Measurements from ENCODE around the gene EHBP1L1.
"Not testable (repeated sequence)": the region's sequence is repeated elsewhere in the genome, so short reads cannot be mapped to it uniquely, and the experiment has no call there.

EHBP1L1 gene

DNA sequence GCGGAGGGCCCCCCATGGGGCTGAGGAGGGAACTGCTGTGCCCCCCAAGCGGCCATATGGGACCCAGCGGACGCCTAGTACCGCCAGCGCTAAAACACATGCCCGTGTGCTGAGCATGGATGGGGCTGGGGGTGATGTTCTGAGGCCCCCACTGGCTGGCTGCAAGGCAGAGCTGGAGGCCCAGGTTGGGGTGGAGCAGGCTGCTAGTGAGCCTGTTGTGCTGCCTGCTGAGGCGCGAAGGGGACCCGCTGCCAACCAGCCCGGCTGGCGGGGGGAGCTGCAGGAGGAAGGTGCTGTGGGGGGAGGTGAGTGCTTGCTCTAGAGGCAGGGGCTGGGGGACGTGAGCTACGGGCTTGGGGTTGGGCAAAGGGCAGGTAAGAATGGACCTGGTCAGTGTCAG, 42.9 kb downstream of the EHBP1L1 start:
- no peak for DNase-seq

DNA sequence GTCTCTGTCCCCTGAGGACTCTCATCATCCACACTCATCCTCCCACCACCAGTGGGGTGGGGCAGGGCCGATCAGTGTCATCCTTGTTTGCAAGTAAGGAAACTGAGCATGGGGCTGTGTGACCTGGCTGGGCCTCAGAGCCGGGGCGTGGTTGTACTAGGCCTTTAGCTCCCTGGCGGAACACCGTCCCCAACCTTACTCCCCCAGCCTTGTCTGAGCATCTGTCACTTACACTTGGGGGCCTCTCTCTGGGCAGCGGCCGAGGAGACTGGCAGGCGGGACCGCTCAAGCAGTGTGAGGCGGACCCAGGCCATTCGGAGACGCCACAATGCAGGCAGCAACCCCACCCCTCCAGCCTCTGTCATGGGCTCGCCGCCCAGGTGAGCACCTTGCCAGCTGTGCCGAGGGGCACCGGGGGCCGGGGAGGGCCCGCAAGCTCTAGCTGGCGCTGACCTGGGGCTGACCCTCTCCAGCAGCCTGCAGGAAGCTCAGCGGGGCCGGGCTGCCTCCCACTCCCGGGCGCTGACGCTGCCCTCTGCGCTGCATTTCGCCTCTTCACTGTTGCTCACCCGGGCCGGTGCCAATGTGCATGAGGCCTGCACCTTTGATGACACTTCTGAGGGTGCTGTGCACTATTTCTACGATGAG, 43.6 kb downstream of the EHBP1L1 start:
- DNase-seq, result no peak

DNA sequence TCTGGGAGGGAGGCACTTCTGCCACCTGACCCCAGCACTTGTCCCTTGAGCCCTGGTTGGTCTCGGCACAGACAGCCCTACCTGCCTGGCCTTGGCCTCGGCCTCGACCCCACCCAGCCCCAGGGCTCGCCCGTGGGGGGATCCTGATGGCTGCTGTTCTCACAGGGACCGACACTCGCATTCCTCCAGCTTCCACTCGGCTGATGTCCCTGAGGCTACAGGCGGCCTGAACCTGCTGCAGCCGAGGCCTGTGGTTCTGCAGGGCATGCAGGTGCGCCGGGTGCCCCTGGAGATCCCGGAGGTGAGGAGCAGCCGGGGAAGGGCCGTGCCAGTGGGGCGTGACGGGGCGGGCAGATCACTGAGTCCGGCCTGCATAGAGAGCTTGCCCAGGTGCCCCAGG, 44.8 kb downstream of the EHBP1L1 start:
- DNase-seq, result no peak

GRCh38 chr11:65621460-65621859, 45.6 kb downstream of the EHBP1L1 start:
- no peak for DNase-seq

DNA sequence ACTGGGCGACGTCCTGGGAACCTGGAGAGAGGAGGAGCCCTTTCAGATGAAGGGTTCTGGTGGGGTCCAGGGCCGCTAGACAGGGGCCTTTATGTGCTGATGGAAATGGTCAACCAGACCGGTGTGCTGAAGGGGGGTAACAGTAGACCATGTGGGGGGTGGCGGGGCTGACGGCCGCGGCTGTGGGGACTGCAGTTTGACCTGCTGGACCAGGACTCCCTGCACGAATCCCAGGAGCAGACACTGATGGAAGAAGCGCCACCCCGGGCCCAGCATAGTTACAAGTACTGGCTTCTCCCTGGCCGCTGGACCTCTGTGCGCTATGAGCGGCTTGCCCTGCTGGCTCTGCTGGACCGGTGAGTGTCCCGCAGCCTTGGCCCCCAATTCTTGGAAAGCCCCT, 46.2 kb downstream of the EHBP1L1 start:
- no peak for DNase-seq

GRCh38 chr11:65623177-65623576, 47.3 kb downstream of the EHBP1L1 start:
- DNase-seq, result no peak

DNA sequence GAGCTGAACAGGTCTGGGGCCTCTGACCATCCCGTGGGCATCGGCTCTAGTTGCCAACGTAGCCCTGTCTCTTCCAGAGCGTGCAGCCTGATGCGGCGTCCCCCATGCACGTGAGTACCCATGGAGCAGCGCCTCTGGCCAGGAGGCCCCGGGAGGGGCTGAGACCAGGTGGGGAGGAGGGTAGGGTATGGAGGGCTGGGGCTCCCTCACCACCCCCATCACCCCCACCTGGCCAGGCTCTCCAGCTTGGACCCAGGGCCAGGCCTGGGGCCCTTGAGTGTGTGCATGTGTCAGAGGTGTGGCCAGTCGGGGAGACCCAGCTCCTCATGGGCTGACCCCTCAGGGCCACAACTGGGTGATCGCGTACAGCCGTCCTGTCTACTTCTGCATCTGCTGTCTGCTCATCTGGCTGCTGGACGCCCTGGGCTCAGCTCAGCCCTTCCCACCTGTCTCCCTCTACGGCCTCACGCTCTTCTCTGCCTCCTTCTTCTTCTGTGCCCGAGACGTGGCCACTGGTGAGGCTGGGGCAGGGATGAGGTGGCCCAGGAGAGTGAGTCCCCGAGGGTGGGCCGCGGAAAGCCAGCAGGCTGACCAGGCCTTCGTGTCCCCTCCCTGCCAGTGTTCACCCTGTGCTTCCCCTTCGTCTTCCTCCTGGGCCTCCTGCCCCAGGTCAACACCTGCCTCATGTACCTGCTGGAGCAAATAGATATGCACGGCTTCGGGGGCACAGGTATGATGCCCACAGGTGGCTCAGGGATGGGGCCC, 48.2 kb downstream of the EHBP1L1 start:
- DNase-seq, result no peak

DNA sequence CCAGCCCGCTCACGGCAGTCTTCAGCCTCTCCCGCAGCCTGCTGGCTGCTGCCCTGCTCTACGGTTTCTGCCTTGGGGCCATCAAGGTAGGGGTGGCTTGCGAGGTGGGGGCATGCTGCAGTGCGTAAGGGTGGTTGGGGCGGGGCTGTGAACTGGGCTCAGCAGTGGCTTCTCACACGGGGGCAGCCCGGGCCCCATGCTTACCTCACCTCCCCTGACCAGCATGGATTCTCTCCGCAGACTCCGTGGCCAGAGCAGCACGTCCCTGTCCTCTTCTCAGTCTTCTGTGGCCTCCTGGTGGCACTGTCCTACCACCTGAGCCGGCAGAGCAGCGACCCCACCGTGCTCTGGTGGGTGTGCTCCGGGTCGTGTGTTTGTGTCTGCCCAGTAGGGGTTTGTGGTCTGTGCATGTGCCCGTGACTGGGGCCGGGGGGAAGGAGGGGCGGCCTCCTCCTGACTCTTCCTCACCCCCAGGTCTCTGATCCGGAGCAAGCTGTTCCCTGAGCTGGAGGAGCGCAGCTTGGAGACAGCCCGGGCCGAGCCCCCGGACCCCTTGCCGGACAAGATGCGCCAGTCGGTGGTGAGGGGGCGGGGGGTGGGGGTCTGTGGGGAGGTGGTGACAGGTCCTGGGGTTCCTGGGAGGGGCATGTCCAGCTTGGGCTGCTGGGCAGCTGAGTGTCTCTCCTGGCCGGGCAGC, 49.2 kb downstream of the EHBP1L1 start:
- DNase-seq, result no peak

DNA sequence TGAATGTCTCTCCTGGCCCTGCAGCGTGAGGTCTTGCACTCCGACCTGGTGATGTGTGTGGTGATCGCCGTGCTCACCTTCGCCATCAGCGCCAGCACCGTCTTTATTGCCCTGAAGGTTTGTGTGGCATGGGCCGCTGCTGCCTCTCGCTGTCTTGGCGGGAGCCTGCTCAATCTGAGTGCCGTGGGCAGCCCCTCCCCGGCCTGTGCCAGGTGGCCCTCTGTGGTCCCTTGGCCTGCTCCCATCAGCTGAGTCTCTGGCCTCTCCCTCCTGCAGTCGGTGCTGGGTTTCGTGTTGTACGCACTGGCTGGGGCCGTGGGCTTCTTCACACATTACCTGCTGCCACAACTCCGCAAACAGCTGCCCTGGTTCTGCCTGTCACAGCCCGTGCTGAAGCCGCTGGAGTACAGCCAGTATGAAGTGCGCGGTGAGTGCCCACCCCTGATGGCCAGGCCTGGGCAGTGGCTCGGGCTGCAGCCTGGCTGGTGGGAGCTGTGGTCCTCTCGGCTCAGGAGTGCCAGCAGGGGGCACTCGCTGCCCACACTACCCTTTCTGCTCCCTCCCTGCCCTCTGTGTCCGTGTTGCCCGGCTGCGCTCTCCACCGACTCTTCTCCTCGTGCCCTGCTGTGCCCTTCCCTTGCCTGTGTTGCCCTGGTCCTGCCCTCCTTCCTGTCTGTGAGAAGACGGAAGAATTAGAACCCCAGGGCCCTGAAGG, 49.9 kb downstream of the EHBP1L1 start:
- DNase-seq, result no peak

- no peak for DNase-seq
Measured at GRCh38 chr11:65627202-65627601, 51.3 kb downstream of the EHBP1L1 start.

GRCh38 chr11:65629579-65629978, 53.7 kb downstream of the EHBP1L1 start:
- DNase-seq, result no peak

DNA sequence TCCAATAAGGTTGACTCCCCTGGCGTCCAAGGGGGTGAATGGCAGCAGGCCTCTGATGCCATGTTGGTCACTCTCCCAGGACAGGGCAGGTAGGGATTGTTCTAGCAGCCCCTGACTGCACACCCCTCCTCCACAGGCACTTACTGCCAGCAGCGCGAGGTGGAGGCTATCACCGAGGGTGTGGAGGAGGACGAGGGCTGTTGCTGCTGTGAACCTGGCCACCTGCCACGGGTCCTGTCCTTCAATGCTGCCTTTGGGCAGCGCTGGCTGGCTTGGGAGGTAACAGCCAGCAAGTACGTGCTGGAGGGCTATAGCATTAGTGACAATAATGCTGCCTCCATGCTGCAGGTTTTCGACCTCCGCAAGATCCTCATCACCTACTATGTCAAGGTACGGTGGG, 54.4 kb downstream of the EHBP1L1 start:
- no peak for DNase-seq

GRCh38 chr11:65633390-65634108, 57.7 kb downstream of the EHBP1L1 start:
- DNase-seq, result no peak

DNA sequence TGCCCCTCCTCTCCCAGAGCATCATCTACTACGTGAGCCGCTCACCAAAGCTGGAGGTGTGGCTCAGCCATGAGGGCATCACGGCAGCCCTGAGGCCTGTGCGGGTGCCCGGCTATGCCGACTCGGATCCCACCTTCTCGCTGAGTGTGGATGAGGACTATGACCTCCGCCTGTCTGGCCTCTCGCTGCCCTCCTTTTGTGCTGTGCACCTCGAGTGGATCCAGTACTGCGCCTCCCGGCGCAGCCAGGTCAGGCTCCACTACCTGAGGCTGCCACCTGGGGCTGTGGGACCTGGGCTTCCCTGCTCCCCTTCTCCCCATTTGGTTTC, 58.2 kb downstream of the EHBP1L1 start:
- no peak for DNase-seq

DNA sequence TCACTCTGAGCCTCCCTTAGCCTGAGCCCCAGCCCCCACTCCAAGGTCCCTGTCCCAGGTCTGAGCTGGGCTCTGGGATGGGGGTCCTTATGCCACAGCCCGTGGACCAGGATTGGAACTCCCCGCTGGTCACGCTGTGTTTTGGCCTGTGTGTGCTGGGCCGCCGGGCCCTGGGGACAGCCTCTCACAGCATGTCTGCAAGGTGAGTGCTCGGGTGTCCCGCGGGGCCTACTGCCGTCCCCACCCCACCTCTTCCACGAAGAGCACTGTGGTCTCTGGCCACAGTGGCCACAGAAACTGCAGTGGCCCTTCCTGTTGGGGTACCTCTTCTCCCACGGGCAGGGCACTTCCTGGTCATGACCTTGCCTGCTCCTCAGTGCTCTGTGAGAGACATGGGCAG, 58.6 kb downstream of the EHBP1L1 start:
- DNase-seq, result no peak

DNA sequence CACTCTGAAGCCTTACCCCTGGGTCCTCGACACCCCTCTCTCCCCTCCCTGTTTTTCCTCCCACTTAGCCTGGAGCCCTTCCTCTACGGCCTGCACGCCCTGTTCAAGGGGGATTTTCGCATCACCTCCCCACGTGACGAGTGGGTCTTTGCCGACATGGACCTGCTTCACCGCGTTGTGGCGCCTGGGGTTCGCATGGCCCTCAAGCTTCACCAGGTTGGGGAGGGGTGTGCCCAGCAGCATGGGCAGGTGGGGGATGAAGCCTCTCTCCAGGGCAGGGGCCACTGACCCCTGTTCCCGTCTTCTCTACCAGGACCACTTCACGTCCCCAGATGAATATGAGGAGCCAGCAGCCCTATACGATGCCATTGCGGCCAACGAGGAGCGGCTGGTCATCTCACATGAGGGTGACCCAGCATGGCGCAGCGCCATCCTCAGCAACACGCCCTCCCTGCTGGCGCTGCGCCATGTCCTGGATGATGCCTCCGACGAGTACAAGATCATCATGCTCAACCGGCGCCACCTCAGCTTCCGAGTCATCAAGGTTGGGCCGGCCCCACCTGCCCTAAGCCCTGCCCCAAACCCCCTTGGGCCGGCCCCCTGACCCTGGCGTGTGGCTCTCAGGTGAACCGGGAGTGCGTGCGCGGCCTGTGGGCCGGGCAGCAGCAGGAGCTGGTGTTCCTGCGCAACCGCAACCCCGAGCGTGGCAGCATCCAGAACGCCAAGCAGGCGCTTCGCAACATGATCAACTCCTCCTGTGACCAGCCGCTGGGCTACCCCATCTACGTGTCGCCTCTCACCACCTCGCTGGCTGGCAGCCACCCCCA, 59.3 kb downstream of the EHBP1L1 start:
- no peak for DNase-seq

GRCh38 chr11:65636108-65637031, 60.5 kb downstream of the EHBP1L1 start:
- no peak for DNase-seq

DNA sequence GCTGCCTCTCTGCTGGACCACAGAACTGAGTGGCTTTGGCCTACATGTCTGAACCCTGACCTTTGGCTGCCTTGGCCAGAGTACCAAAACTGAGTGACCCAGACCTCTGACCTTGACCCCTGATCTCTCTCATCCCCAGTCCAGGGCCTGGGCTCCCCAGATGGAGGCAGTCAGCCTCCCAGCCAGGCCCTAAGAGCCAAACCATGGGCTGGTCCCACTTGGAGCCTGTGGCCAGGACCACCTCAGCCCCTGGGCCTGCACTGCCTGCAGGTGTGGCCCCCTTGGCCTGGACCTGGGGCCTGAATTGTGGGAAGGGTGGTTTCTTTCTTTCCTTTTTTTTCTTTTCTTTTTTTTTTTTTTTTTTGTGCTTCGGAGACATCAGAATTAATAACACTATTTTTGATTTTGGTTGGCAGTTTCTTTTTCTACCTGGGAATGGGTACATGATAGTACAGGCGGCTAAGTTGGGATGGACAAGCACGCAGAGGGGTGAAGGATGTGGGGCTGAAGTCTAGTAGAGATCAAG, 61.2 kb downstream of the EHBP1L1 start:
- DNase-seq, result no peak

- peak; percentile 89 for DNase-seq
Measured at GRCh38 chr11:65637794-65638419, 62.1 kb downstream of the EHBP1L1 start, which contains the start of gene SIPA1. Gene SIPA1, plus strand, starts transcription at chr11:65638101. Its CDS starts 2,821 bp downstream, at chr11:65640922.

GRCh38 chr11:65639228-65639597, 63.4 kb downstream of the EHBP1L1 start:
- not testable (repeated sequence) for DNase-seq
